Measurements from ENCODE around the gene DNAH14.

- no peak for TF ChIP-seq CTCF (IDR thresholded peaks at IDR 0.05; ENCODE audit: poor library complexity, severe bottlenecking)
- no peak for TF ChIP-seq EP300 (conservative IDR thresholded peaks at IDR 0.05; ENCODE audit: poor library complexity, severe bottlenecking)
Observed at GRCh38 chr1:225300381-225300780, 370.9 kb downstream of the DNAH14 start.
